Keratinocyte (primary cell): ENCODE measurements around the gene FBXO33. TPM values are rescaled to one million over a fixed set of nuclear protein-coding genes. Genes with fewer than 3 reads are reported as not detected.

ENCODE experiments used
- DNase-seq: peaks from one replicate; pipeline ENCODE4 v3.0.0-alpha.2; 2011; ENCODE audit warnings: low read depth, missing footprints, low spot score
- FAIRE-seq: peaks from 2 replicates; lab custom pipeline; 2011; peaks lifted over from hg19 to GRCh38; lab: Jason Lieb, UNC
- H2AFZ ChIP-seq: 2 replicates; pipeline ENCODE4 v1.6.0; 2012; ENCODE audit warnings: low read length, control low read depth, inconsistent platforms; ENCODE audit not compliant: control insufficient read depth
- H3K27ac ChIP-seq: 2 replicates; pipeline ENCODE4 v1.5.1; 2011; ENCODE audit warnings: low read length; ENCODE audit not compliant: control insufficient read depth, insufficient read depth
- H3K27me3 ChIP-seq: 3 replicates; pipeline ENCODE4 v1.6.0; 2011; ENCODE audit warnings: low read length; ENCODE audit not compliant: control insufficient read depth, insufficient read depth; ENCODE audit errors: extremely low read depth
- H3K36me3 ChIP-seq, 2 experiments: 2 replicates in 1 of 2; 3 replicates in 1 of 2; pipeline ENCODE4 v1.5.1; 2011; ENCODE audit warnings: low read length in 2 of 2, mild to moderate bottlenecking in 1 of 2; ENCODE audit not compliant: control insufficient read depth in 2 of 2, insufficient read depth in 2 of 2; ENCODE audit errors: extremely low read depth in 1 of 2
- H3K4me1 ChIP-seq: 3 replicates; pipeline ENCODE4 v1.5.1; 2011; ENCODE audit warnings: low read length; ENCODE audit not compliant: control insufficient read depth, insufficient read depth; ENCODE audit errors: extremely low read depth
- H3K4me2 ChIP-seq: 3 replicates; pipeline ENCODE4 v1.6.0; 2011; ENCODE audit warnings: low read depth, low read length; ENCODE audit not compliant: control insufficient read depth, insufficient read depth; ENCODE audit errors: extremely low read depth
- H3K4me3 ChIP-seq, 3 experiments: fragments of 200-600 bp in 1 of 3; sonication (generic) in 1 of 3; 2 replicates in 2 of 3; 3 replicates in 1 of 3; pipeline ENCODE4 v1.5.1; 2011 to 2016; ENCODE audit warnings: low read length in 3 of 3, mild to moderate bottlenecking in 3 of 3, control low read depth in 2 of 3, inconsistent platforms in 1 of 3, low read depth in 1 of 3, mixed read lengths in 1 of 3, mixed run types in 1 of 3, moderate library complexity in 1 of 3; ENCODE audit not compliant: control insufficient read depth in 2 of 3, insufficient read depth in 2 of 3; ENCODE audit errors: extremely low read depth in 1 of 3
- H3K79me2 ChIP-seq: 2 replicates; pipeline ENCODE4 v1.6.0; 2012; ENCODE audit warnings: low read length; ENCODE audit not compliant: control insufficient read depth, insufficient read depth
- H3K9ac ChIP-seq: 3 replicates; pipeline ENCODE4 v1.6.0; 2011; ENCODE audit warnings: low read length; ENCODE audit not compliant: control insufficient read depth, insufficient read depth; ENCODE audit errors: extremely low read depth
- H3K9me1 ChIP-seq: 3 replicates; pipeline ENCODE4 v1.6.0; 2011; ENCODE audit warnings: low read length; ENCODE audit not compliant: control insufficient read depth, insufficient read depth; ENCODE audit errors: extremely low read depth
- H3K9me3 ChIP-seq: 2 replicates; pipeline ENCODE4 v1.5.1; 2012; ENCODE audit warnings: low read depth, low read length; ENCODE audit not compliant: control insufficient read depth
- H4K20me1 ChIP-seq: 3 replicates; pipeline ENCODE4 v1.6.0; 2011; ENCODE audit warnings: low read length; ENCODE audit not compliant: control insufficient read depth, insufficient read depth; ENCODE audit errors: extremely low read depth
- EZH2 ChIP-seq: IDR thresholded peaks from one replicate; pipeline ENCODE4 v1.6.1; 2012; ENCODE audit warnings: inconsistent platforms, mild to moderate bottlenecking, low read length, moderate library complexity
- dilution Hi-C: fragments of 300-500 bp; cut with MboI; formaldehyde crosslinking; loops from one replicate; pipeline ENCODE4 v1.7.0; 2020; ENCODE audit warnings: low sequenced_read_pairs; ENCODE audit not compliant: extremely low pct_ligation_motif_present
- polyA plus RNA-seq, 5 experiments: library from polyadenylated mRNA; depleted of rRNA in 3 of 5; stranded (reverse) in 3 of 5; stranded (forward) in 1 of 5; unstranded in 1 of 5; fragments of >200 nt; gene quantifications; 1 replicate in 1 of 5; 2 replicates in 3 of 5; 3 replicates in 1 of 5; pipeline versions ENCODE4 v1.2.1 to v1.2.3, GENCODE V29; 2011 to 2012; ENCODE audit warnings: missing spikeins in 2 of 5, low read depth in 1 of 5, low replicate concordance in 1 of 5
- TF ChIP-seq, protein P1 (sequence below), 3 experiments: IDR thresholded peaks in 1 of 3; conservative IDR thresholded peaks in 1 of 3; optimal IDR thresholded peaks in 1 of 3; 2 replicates in 2 of 3; 3 replicates in 1 of 3; pipeline versions ENCODE3 to v1.5.1; 2011; ENCODE audit warnings: low read length in 3 of 3, mild to moderate bottlenecking in 3 of 3, moderate library complexity in 2 of 3, control low read depth in 1 of 3, inconsistent platforms in 1 of 3; ENCODE audit not compliant: insufficient read depth in 2 of 3; ENCODE audit errors: extremely low read depth in 1 of 3

FBXO33 gene
- polyA plus RNA-seq, 1 donor (not counting 4 experiments of a cell fraction or from before 2014, with no cell fraction given), result 12.0 TPM

- Histone ChIP-seq H3K79me2 (no peaks in the 10 kb centered on the region), H3K9me1 (no peaks in the 10 kb centered on the region), H3K4me1 (no peaks in the 10 kb centered on the region), H3K27me3 (no peaks in the 10 kb centered on the region), H3K27ac (no peak overlapping the region), H3K9me3 (no peaks in the 10 kb centered on the region), H4K20me1 (no peaks in the 10 kb centered on the region), H3K9ac (no peak overlapping the region), H3K4me3 (no peak overlapping the region), H3K4me2 (no peak overlapping the region), H3K36me3 (no peaks in the 10 kb centered on the region), H2AFZ (no peak overlapping the region)
- no peak for TF ChIP-seq EZH2
- TF ChIP-seq, protein P1, sequence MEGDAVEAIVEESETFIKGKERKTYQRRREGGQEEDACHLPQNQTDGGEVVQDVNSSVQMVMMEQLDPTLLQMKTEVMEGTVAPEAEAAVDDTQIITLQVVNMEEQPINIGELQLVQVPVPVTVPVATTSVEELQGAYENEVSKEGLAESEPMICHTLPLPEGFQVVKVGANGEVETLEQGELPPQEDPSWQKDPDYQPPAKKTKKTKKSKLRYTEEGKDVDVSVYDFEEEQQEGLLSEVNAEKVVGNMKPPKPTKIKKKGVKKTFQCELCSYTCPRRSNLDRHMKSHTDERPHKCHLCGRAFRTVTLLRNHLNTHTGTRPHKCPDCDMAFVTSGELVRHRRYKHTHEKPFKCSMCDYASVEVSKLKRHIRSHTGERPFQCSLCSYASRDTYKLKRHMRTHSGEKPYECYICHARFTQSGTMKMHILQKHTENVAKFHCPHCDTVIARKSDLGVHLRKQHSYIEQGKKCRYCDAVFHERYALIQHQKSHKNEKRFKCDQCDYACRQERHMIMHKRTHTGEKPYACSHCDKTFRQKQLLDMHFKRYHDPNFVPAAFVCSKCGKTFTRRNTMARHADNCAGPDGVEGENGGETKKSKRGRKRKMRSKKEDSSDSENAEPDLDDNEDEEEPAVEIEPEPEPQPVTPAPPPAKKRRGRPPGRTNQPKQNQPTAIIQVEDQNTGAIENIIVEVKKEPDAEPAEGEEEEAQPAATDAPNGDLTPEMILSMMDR (optimal IDR thresholded peaks at IDR 0.05 in 1 of 3, IDR thresholded peaks at IDR 0.05 in 1 of 3, conservative IDR thresholded peaks at IDR 0.05 in 1 of 3; ENCODE audit: extremely low read depth in 1 of 3, insufficient read depth in 2 of 3, low read length in 3 of 3), result no peak
- dilution Hi-C loops, result no loop called here
- DNase-seq, result no peak
- FAIRE-seq, result no peak
Measured at GRCh38 chr14:39447175-39447661, 15.0 kb upstream of the FBXO33 start.

DNA sequence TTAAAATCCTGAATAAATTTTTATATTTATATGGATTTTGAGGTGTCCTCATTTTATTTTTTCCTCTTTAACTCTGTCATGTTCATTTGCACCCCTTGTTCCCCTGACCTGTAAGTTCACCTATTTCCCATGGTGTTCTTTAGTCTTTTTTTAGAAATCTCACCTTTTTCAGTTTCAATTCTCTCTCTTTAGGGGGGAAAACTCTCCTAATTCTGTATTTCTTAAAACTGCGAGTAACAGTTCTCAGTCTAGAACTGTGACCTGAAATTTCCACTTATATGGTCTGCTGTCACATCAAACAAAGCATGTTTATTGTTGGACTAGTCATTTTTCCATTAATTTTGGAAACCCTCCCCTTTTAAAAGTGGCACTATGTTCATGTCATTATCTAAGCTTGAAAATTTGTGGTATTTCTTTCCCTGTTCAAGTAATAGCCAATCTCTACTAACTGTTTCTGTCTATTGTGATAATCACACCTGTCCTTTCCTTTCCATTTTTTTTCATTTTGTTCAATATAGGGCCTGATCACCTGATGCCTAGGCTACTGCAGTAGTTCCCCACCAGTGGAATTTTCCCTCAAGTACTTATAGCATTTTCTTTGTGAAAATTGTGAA, 14.0 kb upstream of the FBXO33 start:
- Histone ChIP-seq H2AFZ (no peak overlapping the region), H3K9me1 (no peaks in the 10 kb centered on the region), H3K36me3 (no peaks in the 10 kb centered on the region), H3K79me2 (no peaks in the 10 kb centered on the region), H3K27ac (no peak overlapping the region), H3K9me3 (no peaks in the 10 kb centered on the region), H3K4me3 (no peak overlapping the region), H3K27me3 (no peaks in the 10 kb centered on the region), H3K4me2 (no peak overlapping the region), H3K9ac (no peak overlapping the region), H4K20me1 (no peaks in the 10 kb centered on the region), H3K4me1 (no peaks in the 10 kb centered on the region)
- dilution Hi-C loops, result no loop called here
- FAIRE-seq (no peak), DNase-seq (no peak)
- no peak for TF ChIP-seq EZH2
- TF ChIP-seq, protein P1 (optimal IDR thresholded peaks at IDR 0.05 in 1 of 3, IDR thresholded peaks at IDR 0.05 in 1 of 3, conservative IDR thresholded peaks at IDR 0.05 in 1 of 3; ENCODE audit: extremely low read depth in 1 of 3, insufficient read depth in 2 of 3, low read length in 3 of 3), result no peak
